Islet of Langerhans (tissue), 1 donor: ENCODE measurements around the gene ELOVL6.
"Not testable (repeated sequence)": the region's sequence is repeated elsewhere in the genome, so short reads cannot be mapped to it uniquely, and the experiment has no call there.

Experiments used
- FAIRE-seq: peaks from one replicate; lab custom pipeline; 2011; peaks lifted over from hg19 to GRCh38; lab: Jason Lieb, UNC

The ELOVL6 gene

GRCh38 chr4:110073053-110073845, 125.2 kb downstream of the ELOVL6 start:
- no peak for FAIRE-seq

- no peak for FAIRE-seq
These were observed 126.9 kb downstream of the ELOVL6 start for GRCh38 chr4:110071466-110071865.

DNA sequence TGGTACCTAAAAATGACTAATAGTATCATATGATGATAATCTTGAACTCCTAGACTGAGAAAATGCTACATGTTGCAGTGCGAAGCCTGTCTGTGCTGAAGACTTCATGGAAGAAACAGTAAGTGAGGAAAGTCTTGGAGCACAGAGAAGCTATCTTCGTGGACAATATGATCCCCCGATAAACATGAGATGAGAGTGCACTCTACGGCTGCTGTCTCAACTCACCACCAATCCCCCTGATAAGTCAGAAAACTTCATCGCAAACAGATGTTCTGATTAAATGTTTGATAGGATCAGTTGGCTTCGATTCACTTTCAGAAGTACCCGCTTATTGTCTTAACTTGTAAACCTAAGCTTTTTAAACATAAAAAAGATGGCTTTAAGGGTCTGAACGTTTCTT, 130.2 kb downstream of the ELOVL6 start:
- no peak for FAIRE-seq

DNA sequence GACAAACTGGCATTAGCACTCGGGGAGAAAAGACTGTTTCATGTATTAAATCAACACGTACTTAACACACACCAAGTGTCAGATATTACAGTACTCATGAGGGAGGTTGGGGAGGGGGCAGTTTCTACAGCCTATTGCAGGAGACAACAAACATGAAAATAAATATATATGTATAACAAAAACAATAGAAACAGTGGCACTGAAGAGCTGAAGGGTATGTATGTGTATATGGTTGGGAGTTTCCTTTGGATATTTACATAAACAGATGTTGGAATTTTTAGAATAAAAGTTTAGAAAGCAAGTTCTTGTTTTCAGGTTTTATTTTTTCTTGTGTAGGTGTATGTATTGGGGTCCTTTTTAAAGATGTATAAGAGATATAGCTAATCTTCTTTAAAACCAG, 133.5 kb downstream of the ELOVL6 start:
- FAIRE-seq: no peak

DNA sequence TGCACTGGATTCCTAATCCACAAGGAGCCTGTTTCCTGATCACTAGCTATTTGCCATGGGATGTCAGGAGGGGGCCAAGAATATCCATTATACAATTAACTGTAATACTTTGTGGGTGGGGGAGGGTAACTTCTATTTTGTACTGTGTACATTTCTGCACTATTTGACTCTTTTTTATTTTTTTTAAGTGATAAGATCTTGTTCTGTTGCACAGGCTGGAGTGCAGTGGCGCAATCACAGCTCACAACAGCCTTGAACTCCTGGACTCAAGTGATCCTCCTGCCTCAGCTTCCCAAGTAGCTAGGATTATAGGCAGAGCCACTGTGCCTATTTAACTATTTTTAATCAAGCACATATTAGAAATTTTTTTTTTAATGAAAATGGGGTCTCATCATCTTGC, 134.1 kb downstream of the ELOVL6 start:
- FAIRE-seq: no peak

- no peak for FAIRE-seq
These were observed 136.2 kb downstream of the ELOVL6 start for GRCh38 chr4:110062166-110062565.

- no peak for FAIRE-seq
These were observed 137.3 kb downstream of the ELOVL6 start for GRCh38 chr4:110061076-110061475.

DNA sequence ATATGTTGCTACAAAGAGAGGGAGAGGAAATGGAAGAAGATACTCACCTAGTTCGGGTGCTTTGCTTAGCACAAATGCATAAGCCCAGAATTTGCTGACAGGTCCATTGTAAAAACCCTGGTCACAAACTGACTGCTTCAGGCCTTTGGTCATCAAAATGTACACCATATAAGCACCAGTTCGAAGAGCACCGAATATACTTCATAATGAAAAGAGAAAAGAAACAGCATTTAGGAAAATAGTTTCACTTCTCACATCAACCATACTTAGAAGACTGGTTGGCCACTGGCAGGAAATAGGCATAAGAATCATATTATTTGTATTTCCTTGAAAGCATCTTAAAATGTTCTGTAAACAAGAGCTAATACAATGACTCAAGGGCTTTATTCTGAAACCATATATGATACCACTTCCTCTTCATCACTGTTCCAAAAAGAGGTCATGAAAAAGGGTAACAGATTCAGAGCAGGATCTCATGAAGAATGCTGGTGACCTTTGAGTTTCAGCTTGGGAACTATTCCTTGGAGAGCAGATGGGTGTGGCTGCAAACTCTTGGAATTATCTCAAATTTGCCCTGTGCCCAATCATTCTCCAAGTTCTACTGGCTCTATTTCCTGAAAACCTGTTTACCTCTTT, 138.7 kb downstream of the ELOVL6 start:
- no peak for FAIRE-seq

- no peak for FAIRE-seq
These were observed 139.7 kb downstream of the ELOVL6 start for GRCh38 chr4:110058677-110059076.

DNA sequence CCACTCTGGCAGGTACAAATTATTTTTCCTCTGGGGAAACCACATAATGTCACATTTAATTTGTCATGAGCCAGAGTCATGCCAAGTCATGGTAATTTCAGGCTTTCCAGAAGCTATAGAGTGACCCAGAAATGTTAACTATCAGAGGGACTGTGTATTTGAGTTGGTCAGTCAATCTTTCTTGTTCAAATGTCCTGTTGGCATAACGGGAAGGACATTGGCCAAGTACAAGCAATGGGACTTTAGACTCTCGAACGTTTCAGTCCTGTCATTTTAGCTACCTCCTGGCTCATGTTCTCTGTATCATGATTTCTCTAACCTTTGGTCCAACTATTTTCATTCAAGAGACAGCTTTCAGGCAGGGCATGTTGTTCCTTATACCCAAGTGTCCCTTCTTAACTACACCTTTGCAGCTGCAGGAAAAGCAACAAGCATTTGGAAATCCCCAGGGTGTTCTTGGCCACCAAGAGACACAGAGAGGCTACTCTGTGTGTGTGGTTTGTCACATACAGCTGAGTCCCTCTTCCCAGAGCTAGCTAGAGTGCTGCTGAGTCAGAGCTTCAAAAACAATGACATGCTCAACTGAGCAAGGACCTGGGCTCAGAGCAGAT, 143.2 kb downstream of the ELOVL6 start:
- peak; percentile 33 for FAIRE-seq

GRCh38 chr4:110049951-110050925, 148.2 kb downstream of the ELOVL6 start:
- FAIRE-seq: peak; percentile 30

DNA sequence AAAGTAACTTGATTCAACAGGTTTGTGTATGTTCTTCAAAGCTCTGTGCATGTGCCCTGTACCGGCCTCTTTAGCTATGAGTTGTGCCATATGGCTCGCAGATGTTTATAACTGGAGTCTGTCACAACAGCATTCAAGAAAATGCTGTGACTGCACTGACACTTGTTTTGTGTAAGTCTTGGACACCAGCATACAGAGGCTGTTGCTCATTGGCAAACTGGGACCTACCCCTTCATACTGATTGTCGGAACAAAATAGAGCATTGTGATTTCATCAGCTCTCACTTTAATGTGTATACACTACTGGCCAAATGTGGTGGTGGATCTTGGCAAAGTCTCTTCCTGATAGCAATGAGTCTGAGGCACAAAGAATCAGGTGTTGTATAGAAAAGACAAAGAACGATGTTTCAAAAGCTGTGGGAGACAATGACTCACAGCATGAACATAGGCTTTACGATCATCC, 151.8 kb downstream of the ELOVL6 start:
- FAIRE-seq: no peak

GRCh38 chr4:110042545-110043517, 155.6 kb downstream of the ELOVL6 start:
- FAIRE-seq: no peak

GRCh38 chr4:110041735-110042134, 156.7 kb downstream of the ELOVL6 start:
- no peak for FAIRE-seq

- FAIRE-seq: not testable (repeated sequence)
These were observed 159.3 kb downstream of the ELOVL6 start for GRCh38 chr4:110039164-110039563.

DNA sequence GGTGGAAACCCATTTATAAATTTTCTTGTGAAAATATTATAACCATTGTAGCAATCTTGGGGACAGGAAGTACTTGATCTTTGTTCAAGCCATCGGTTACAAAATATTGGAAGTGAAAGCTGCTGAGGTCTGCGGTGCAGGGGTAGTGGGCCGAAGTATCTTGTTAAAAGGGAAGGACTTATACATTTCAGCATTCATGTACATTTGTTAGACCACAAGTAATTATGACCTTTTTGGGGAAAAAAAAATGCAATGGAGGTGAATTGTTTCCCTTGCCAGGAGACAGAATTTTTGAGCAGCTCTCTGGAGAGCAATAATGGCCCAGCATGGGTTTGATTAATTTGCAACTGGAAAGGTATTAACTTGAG, 164.4 kb downstream of the ELOVL6 start:
- FAIRE-seq: no peak

- FAIRE-seq: no peak
These were observed 164.9 kb downstream of the ELOVL6 start for GRCh38 chr4:110033355-110034025.

GRCh38 chr4:110032603-110033002, 165.8 kb downstream of the ELOVL6 start:
- no peak for FAIRE-seq

- no peak for FAIRE-seq
These were observed 172.7 kb downstream of the ELOVL6 start for GRCh38 chr4:110025718-110026117.

DNA sequence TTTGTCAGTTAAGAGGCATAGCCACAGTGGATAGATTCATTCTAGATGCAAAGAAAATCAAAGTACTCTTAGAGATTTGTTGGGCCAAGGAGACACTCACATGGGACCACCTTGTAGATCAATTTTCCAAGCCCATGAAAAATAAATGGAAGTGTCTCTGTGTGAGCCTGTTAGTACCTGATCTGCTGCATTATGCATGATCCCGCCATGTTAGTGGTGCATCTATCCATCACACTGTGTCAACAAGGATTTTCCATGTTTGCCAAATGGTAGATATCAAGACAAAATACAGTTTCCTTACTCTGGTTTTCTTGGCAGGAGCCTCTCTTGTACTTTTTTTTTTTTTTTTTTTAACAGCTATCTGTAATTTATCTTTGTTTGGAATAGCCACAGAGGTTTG, 173.4 kb downstream of the ELOVL6 start:
- FAIRE-seq: no peak
